H1 (cell line): ENCODE results near the gene SNX32. TPM values are rescaled to one million over a fixed set of nuclear protein-coding genes. Genes with fewer than 3 reads are reported as not detected.

Source experiments
- ASH2L ChIP-seq: fragments of 200-600, 300-600 bp; sonication (generic); IDR thresholded peaks from one replicate; pipeline ENCODE4 v1.7.1; 2017; ENCODE audit warnings: low read length
- ATF3 ChIP-seq: IDR thresholded peaks from 2 replicates; pipeline ENCODE4 v1.6.1; 2011; ENCODE audit warnings: low read depth, mild to moderate bottlenecking, low read length; ENCODE audit not compliant: insufficient read depth
- BACH1 ChIP-seq: IDR thresholded peaks from 2 replicates; pipeline ENCODE4 v1.6.1; 2012; ENCODE audit warnings: low read length, improper control_type of control experiment
- CHD1 ChIP-seq: IDR thresholded peaks from 2 replicates; pipeline ENCODE4 v1.6.1; 2012; ENCODE audit warnings: low read depth, low read length, improper control_type of control experiment
- CREB1 ChIP-seq: IDR thresholded peaks from 2 replicates; pipeline ENCODE4 v1.6.1; 2012; ENCODE audit warnings: inconsistent platforms
- E2F6 ChIP-seq: IDR thresholded peaks from 2 replicates; pipeline ENCODE4 v1.6.1; 2012; ENCODE audit warnings: inconsistent platforms
- EGR1 ChIP-seq: IDR thresholded peaks from 2 replicates; pipeline ENCODE4 v1.6.1; 2011; ENCODE audit warnings: low read depth, low read length, borderline replicate concordance
- FOSL1 ChIP-seq: IDR thresholded peaks from 2 replicates; pipeline ENCODE4 v1.6.1; 2011; ENCODE audit warnings: mild to moderate bottlenecking, low read depth, low read length, moderate library complexity; ENCODE audit not compliant: insufficient read depth
- GTF2F1 ChIP-seq: IDR thresholded peaks from 2 replicates; pipeline ENCODE4 v1.6.1; 2012; ENCODE audit warnings: low read depth, low read length, improper control_type of control experiment, borderline replicate concordance
- KDM4A ChIP-seq: IDR thresholded peaks from one replicate; pipeline ENCODE4 v1.7.1; 2012; ENCODE audit warnings: low read depth, mild to moderate bottlenecking, moderate library complexity, low read length, inconsistent platforms; ENCODE audit not compliant: severe bottlenecking
- MAX ChIP-seq: IDR thresholded peaks from 2 replicates; pipeline ENCODE4 v1.6.1; 2012; ENCODE audit warnings: inconsistent platforms
- POLR2A ChIP-seq, 2 experiments: IDR thresholded peaks; 1 replicate in 1 of 2; 2 replicates in 1 of 2; pipeline ENCODE4 v1.6.1; 2011; ENCODE audit warnings: low read depth in 2 of 2, low read length in 2 of 2, mild to moderate bottlenecking in 2 of 2; ENCODE audit errors: control extremely low read depth in 1 of 2
- RXRA ChIP-seq: IDR thresholded peaks from 2 replicates; pipeline ENCODE4 v1.6.1; 2011; ENCODE audit warnings: low read depth, mild to moderate bottlenecking, low read length, moderate library complexity; ENCODE audit not compliant: insufficient read depth
- SAP30 ChIP-seq: fragments of 300-600 bp; sonication (generic); IDR thresholded peaks from 2 replicates; pipeline ENCODE4 v1.7.1; 2012; ENCODE audit warnings: low read length, moderate library complexity, mild to moderate bottlenecking, inconsistent platforms; ENCODE audit not compliant: insufficient read depth, insufficient replicate concordance
- SIN3A ChIP-seq, 2 experiments: IDR thresholded peaks in 1 of 2; conservative IDR thresholded peaks in 1 of 2; 2 replicates each; pipeline ENCODE4 v1.6.1; 2011 to 2012; ENCODE audit warnings: low read length in 2 of 2, improper control_type of control experiment in 1 of 2, low read depth in 1 of 2, mild to moderate bottlenecking in 1 of 2
- SIX5 ChIP-seq: IDR thresholded peaks from 2 replicates; pipeline ENCODE4 v1.6.1; 2011; ENCODE audit warnings: mild to moderate bottlenecking, low read depth, low read length
- SP1 ChIP-seq: IDR thresholded peaks from 2 replicates; pipeline ENCODE4 v1.6.1; 2011; ENCODE audit warnings: low read depth, low read length
- SRF ChIP-seq: IDR thresholded peaks from 2 replicates; pipeline ENCODE4 v1.6.1; 2011; ENCODE audit warnings: mild to moderate bottlenecking, low read depth, low read length, moderate library complexity
- TAF1 ChIP-seq: IDR thresholded peaks from 2 replicates; pipeline ENCODE4 v1.6.1; 2011; ENCODE audit warnings: mild to moderate bottlenecking, low read depth, low read length
- TBP ChIP-seq: IDR thresholded peaks from 2 replicates; pipeline ENCODE4 v1.6.1; 2011; ENCODE audit warnings: low read depth, low read length, improper control_type of control experiment
- TEAD4 ChIP-seq: IDR thresholded peaks from 2 replicates; pipeline ENCODE4 v1.6.1; 2012; ENCODE audit warnings: low read depth, low read length, inconsistent platforms, mixed read lengths
- USF2 ChIP-seq: IDR thresholded peaks from 2 replicates; pipeline ENCODE4 v1.6.1; 2011; ENCODE audit warnings: low read length, improper control_type of control experiment
- ZNF274 ChIP-seq: IDR thresholded peaks from 2 replicates; pipeline ENCODE4 v1.7.0; 2012; ENCODE audit warnings: low read length, borderline replicate concordance; ENCODE audit errors: extremely low read depth
- polyA plus RNA-seq, 7 experiments: library from polyadenylated mRNA; depleted of rRNA in 3 of 7; stranded (reverse) in 5 of 7; unstranded in 2 of 7; fragments of >200 nt in 5 of 7; fragments of 200-250 nt in 2 of 7; gene quantifications; 1 replicate in 5 of 7; 2 replicates in 1 of 7; 4 replicates in 1 of 7; pipeline versions ENCODE4 v1.2.1 to v1.2.3, GENCODE V29; 2011 to 2013; ENCODE audit warnings: missing spikeins in 2 of 7, mixed read lengths in 2 of 7
- total RNA-seq: library from RNA; stranded (reverse); fragmentation: NEBNext Ultra II Directional; extraction: Animal tissue kit (Norgen Biotek cat#: 25700); gene quantifications from 2 replicates; pipeline ENCODE4 v1.2.1, GENCODE V29; 2021

SNX32 gene
- total and polyA plus RNA-seq, 2 of the 8 experiments (the other 6 are each of a cell fraction or from before 2014, with no cell fraction given), result 0.76 to 2.2 TPM

GRCh38 chr11:65833297-65834030, at the start of gene SNX32 (continued):
- no peak for TF ChIP-seq SAP30
- TF ChIP-seq BACH1, result peak; percentile 15; the same call in 1 of the 2 replicates
- no peak for TF ChIP-seq RXRA
- no peak for TF ChIP-seq SRF
- TF ChIP-seq MAX, result peak; percentile 97
- no peak for TF ChIP-seq CHD1
- TF ChIP-seq SP1, result peak; percentile 99
- no peak for TF ChIP-seq TAF1
- no peak; the same call in 1 of the 2 replicates for TF ChIP-seq TBP
- peak; percentile 81 for TF ChIP-seq CREB1
- TF ChIP-seq E2F6, result peak; percentile 90
- TF ChIP-seq ATF3, result peak; percentile 72
- TF ChIP-seq SIN3A (conservative IDR thresholded peaks at IDR 0.05 in 1 of 2, IDR thresholded peaks at IDR 0.05 in 1 of 2; ENCODE audit: low read depth in 1 of 2, low read length in 2 of 2), result peak in 1 of 2 experiments; percentile 21; a peak in 2 of 4 replicates
- no peak for TF ChIP-seq SIX5
- peak; percentile 69 for TF ChIP-seq ASH2L
- TF ChIP-seq EGR1, result no peak
- TF ChIP-seq ZNF274, result no peak
- TF ChIP-seq TEAD4, result no peak
- TF ChIP-seq GTF2F1, result no peak
- TF ChIP-seq USF2, result peak; percentile 60; the same call in 1 of the 2 replicates
- TF ChIP-seq KDM4A, result peak; percentile 88
- no peak for TF ChIP-seq FOSL1
- TF ChIP-seq POLR2A (IDR thresholded peaks at IDR 0.05; ENCODE audit: control extremely low read depth in 1 of 2, low read depth in 2 of 2, low read length in 2 of 2), result peak in 1 of 2 experiments; percentile 41; a peak in 1 of 3 replicates
